ENCODE data around the gene CCDC91. TPM values are rescaled to one million over a fixed set of nuclear protein-coding genes. Genes with fewer than 3 reads are reported as not detected.

The CCDC91 gene
- total RNA-seq, 1 experiment from 2014 or later, result 26.9 TPM

GRCh38 chr12:28390206-28390605 is 199.9 kb downstream of the CCDC91 start:
- Histone ChIP-seq H3K27ac (ENCODE audit: low read length) (no peak overlapping the region), H3K4me3 (ENCODE audit: low read depth in 2 of 2, low read length in 2 of 2) (no peak overlapping the region)

GRCh38 chr12:28390761-28391385 is 200.6 kb downstream of the CCDC91 start:
- Histone ChIP-seq H3K9me3 (ENCODE audit: control insufficient read depth, insufficient read depth, low read depth, low read length) (no peaks in the 10 kb centered on the region), H3K4me3 (ENCODE audit: low read depth in 2 of 2, low read length in 2 of 2) (no peak overlapping the region), H3K4me1 (ENCODE audit: control insufficient read depth, insufficient read depth, low read length) (no peaks in the 10 kb centered on the region), H3K36me3 (ENCODE audit: control insufficient read depth, insufficient read depth, low read length) (no peaks in the 10 kb centered on the region), H3K27me3 (ENCODE audit: control insufficient read depth, insufficient read depth, low read length) (no peaks in the 10 kb centered on the region), H3K27ac (ENCODE audit: low read length) (no peak overlapping the region)
- no peak for DNase-seq (ENCODE audit: low read depth, low spot score)
- TF ChIP-seq CTCF (IDR thresholded peaks at IDR 0.05), result no peak
- no peak for TF ChIP-seq SIN3A (IDR thresholded peaks at IDR 0.05; ENCODE audit: borderline replicate concordance, insufficient read depth, low read depth, low read length)
- in situ Hi-C loops (cut with HindIII; ENCODE audit: low pct_unique_long_range_greater_than_20kb, low sequenced_read_pairs), result no loop called here
- ATAC-seq, result no peak
- ChIA-PET POLR2A (interaction anchor here (0.5 kb wide), 1 partner anchor 1195 kb away, joined by 4 read pairs; no protein-coding TSS in a partner anchor), CTCF (no interaction called here)
- no TSS peak for BruUV-seq (replicated peaks)
- intact Hi-C loops (cut with micrococcal nuclease; ENCODE audit: unreplicated experiment), result no loop called here

More at GRCh38 chr12:28390206-28390605, 199.9 kb downstream of the CCDC91 start:
- no peaks in the 10 kb centered on the region for H3K4me1 ChIP-seq (ENCODE audit: control insufficient read depth, insufficient read depth, low read length)
- H3K27me3 ChIP-seq (ENCODE audit: control insufficient read depth, insufficient read depth, low read length), result no peaks in the 10 kb centered on the region
- no peaks in the 10 kb centered on the region for H3K9me3 ChIP-seq (ENCODE audit: control insufficient read depth, insufficient read depth, low read depth, low read length)
- in situ Hi-C loops (cut with HindIII; ENCODE audit: low pct_unique_long_range_greater_than_20kb, low sequenced_read_pairs), result no loop called here
- intact Hi-C loops (cut with micrococcal nuclease; ENCODE audit: unreplicated experiment), result no loop called here
- DNase-seq (ENCODE audit: low read depth, low spot score), result no peak
- H3K36me3 ChIP-seq (ENCODE audit: control insufficient read depth, insufficient read depth, low read length), result no peaks in the 10 kb centered on the region
- ATAC-seq, result no peak
- CTCF ChIA-PET, result no interaction called here
- TF ChIP-seq CTCF (IDR thresholded peaks at IDR 0.05), result no peak
- TF ChIP-seq POLR2AphosphoS5 (IDR thresholded peaks at IDR 0.05; ENCODE audit: low read depth, low read length), result no peak
- TF ChIP-seq REST (IDR thresholded peaks at IDR 0.05; ENCODE audit: insufficient read depth in 1 of 2, low read depth in 2 of 2, low read length in 1 of 2), result no peak
- TF ChIP-seq SIN3A (IDR thresholded peaks at IDR 0.05; ENCODE audit: borderline replicate concordance, insufficient read depth, low read depth, low read length), result no peak
- TF ChIP-seq TCF7L2 (IDR thresholded peaks at IDR 0.05; ENCODE audit: low read depth, low read length), result no peak
- POLR2A ChIA-PET, result no interaction called here
- no TSS peak for BruUV-seq (replicated peaks)
